HG02588 (cell line): ENCODE measurements around the gene IFNW1.

Experiments used
- ATAC-seq: cut with Tn5 transposase; IDR thresholded peaks from one replicate; pipeline ENCODE4 v1.9.1; 2021; ENCODE audit warnings: mild to moderate bottlenecking, moderate library complexity; ENCODE audit not compliant: unreplicated experiment

Gene IFNW1

GRCh38 chr9:21110708-21111576 is 30.7 kb downstream of the IFNW1 start:
- peak; percentile 95 for ATAC-seq

GRCh38 chr9:21104787-21105186 is 36.8 kb downstream of the IFNW1 start:
- ATAC-seq = no peak

- no peak for ATAC-seq
Observed at GRCh38 chr9:21102305-21102704, 39.3 kb downstream of the IFNW1 start.

GRCh38 chr9:21097817-21098216 is 43.8 kb downstream of the IFNW1 start:
- ATAC-seq = no peak

- ATAC-seq = no peak
Observed at GRCh38 chr9:21096901-21097255, 44.8 kb downstream of the IFNW1 start.

- ATAC-seq = peak; percentile 67
Observed at GRCh38 chr9:21096172-21096900, 45.3 kb downstream of the IFNW1 start.

- no peak for ATAC-seq
Observed at GRCh38 chr9:21095561-21095960, 46.1 kb downstream of the IFNW1 start.
